GM19025 (cell line): ENCODE data around the gene HNRNPA1.
A peak's percentile ranks its signal among the peaks of the same experiment; 100 is the strongest.
"Not testable (repeated sequence)": the region's sequence is repeated elsewhere in the genome, so short reads cannot be mapped to it uniquely, and the experiment has no call there.

ENCODE experiments used
- ATAC-seq: cut with Tn5 transposase; IDR thresholded peaks from one replicate; pipeline ENCODE4 v1.9.1; 2021; ENCODE audit warnings: mild to moderate bottlenecking, low read depth, moderate library complexity; ENCODE audit not compliant: unreplicated experiment

HNRNPA1 gene

GRCh38 chr12:54280468-54281260 is at the start of gene HNRNPA1:
Gene HNRNPA1 (plus strand): TSS chr12:54280726. CDS start chr12:54280808, 82 bp downstream.
- peak; percentile 78 for ATAC-seq

DNA sequence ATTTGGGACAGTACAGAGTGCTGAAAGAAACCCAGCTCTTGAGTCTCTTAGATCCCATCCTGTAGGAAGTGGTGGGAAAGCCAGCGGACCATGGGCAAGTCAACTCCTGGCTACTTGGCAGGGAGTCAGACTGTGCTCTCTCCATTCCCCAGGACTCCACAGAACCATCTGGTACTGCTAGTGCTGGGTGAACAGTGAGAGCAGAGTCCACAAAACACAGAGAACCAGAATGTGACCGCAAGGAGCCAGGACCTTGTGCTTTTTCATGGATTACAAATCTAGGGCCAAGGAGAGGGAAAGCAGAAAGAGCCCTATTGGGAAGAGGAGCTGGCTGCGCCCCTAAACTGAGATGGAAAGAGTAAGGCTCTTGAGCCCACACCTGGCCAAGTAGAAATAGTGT is 49.3 kb upstream of the HNRNPA1 start:
- ATAC-seq, result not testable (repeated sequence)

- ATAC-seq, result no peak
Measured at GRCh38 chr12:54232790-54233189, 47.7 kb upstream of the HNRNPA1 start.

DNA sequence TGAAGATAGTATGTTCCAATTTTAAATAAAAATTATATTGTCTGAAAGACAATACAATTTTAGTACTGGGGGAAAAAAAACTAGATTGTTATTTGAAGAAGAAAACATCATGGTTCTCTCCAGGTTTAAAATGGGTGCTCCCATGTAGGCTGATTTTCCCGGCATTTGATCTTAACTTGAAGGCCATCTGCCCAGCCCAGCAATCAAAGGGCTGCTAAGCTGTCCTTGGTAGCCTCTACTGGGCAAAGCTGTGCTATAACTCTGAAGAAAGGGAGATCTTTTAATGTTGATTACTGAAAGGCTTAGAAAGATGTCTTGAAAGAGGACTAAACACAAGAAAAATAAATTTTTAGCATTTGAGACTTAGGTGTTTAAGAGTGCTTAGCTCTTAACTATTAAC is 42.0 kb upstream of the HNRNPA1 start:
- ATAC-seq, result no peak

GRCh38 chr12:54239620-54240019 is 40.9 kb upstream of the HNRNPA1 start:
- no peak for ATAC-seq

DNA sequence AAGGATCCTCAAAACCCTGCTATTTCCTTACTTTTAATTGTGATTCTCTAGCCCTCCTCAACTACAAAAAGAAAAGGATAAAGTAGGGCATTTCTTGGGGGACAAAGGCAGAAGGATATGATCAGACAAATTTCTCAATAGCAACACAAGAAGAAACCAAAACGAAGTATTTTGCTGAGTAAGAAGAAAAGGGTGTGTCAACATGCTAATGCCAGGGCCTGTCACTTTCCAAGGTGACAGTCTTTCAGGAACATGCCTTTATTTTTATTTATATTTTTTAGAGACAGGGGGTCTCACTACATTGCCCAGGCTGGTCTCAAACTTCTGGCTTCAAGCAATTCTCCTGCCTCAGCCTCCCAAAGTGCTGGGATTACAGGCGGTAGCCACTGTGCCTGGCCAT is 40.4 kb upstream of the HNRNPA1 start:
- ATAC-seq, result no peak

- ATAC-seq, result peak; percentile 72
Measured at GRCh38 chr12:54240971-54241588, 39.4 kb upstream of the HNRNPA1 start.

DNA sequence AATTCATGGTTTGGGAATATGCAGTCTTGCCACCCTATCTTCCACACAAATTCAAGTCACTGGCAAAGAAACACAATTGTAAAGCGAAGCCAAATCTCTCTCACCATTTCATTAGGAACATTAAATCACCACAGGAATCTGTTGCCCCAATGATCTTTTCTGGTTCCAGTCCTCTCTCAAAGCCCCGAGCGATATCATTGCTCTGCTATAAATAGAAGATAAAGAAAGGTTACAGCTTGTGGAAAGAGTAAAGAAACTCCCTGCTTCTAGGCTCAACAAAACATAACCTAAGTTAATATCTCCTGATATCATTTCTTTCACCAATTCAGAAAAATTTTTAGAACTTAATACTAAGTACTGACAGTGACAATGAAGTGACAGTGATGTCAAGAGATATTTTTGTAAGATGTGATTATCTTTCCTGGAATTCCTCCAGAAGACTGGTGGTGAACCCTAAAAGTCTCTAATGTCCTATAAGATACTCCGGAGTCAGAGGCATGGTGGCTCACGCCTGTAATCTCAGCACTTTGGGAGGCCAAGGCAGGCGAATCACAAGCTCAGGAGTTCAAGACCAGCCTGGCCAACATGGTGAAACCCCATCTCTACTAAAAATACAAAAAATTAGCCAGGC is 34.4 kb upstream of the HNRNPA1 start:
- no peak for ATAC-seq

GRCh38 chr12:54249489-54249888 is 31.0 kb upstream of the HNRNPA1 start:
- no peak for ATAC-seq

GRCh38 chr12:54251667-54252284 is 28.8 kb upstream of the HNRNPA1 start:
- no peak for ATAC-seq

- ATAC-seq, result no peak
Measured at GRCh38 chr12:54253240-54253639, 27.3 kb upstream of the HNRNPA1 start.

GRCh38 chr12:54257332-54257731 is 23.2 kb upstream of the HNRNPA1 start:
- no peak for ATAC-seq

GRCh38 chr12:54258201-54258681 is 22.3 kb upstream of the HNRNPA1 start:
- no peak for ATAC-seq

DNA sequence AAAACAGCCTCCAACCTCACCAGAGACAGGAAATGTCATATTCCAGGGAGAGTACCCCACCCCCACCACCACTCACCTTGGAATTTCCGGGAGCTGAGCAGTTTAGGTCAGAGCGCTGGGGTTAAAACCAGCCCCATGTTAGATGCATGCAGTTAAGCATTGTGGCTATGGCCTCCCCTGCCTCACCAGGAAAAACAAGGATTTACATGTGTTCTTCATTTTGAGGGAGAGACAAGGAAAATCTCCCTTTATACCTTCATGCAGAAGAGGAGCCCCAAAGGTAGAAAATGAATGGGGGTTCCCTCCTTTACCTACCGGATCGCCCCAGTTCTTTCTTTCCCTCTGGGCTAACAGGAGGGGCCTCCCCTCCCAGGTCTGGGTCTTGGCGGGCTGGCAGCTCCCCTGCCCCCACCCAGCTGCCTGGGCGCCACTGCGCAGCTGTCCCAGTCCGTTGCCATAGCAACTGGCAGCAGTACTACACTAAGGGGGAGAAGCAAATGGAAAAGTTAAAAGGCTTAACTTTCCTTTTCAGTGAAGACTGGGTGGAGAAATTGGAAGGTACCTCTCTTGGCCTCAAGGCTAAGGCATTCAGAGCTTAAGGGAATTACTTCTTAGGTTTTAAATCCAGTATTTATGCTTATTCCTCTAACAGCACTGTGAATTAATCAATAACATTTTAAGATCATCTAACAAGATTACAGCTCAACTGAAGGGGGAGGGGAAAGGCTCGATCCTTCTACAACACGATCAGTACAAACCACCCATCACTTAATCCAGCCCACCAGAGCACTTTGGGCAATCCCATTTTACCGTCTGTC is 21.1 kb upstream of the HNRNPA1 start:
- peak; percentile 84 for ATAC-seq

DNA sequence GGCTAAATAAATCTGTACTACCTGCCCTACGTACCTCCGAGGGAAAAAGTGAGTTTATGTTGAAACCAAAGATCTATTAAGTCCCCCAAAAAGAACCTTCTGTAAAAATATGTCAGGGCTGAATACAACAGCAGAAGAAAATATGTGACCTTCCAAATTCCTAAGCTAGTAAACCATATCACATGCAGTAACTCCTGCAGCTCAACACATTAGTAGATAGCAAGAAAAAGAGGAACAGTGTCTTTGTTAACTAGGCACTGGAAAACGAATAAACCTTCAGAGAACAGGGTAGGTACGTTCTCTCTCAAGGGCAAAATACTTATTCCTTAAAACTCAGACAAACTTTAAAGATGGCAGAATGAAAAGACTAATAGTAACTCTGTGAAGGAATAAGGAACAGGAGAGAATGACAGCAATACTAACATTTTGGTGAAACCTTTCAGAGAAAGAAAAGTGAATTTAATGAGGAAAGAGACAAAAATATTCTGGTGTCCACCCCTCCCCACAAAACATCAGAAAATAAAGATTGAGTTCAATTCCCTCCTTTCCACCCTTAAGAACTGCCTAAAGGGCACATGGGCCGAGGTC is 18.6 kb upstream of the HNRNPA1 start:
- ATAC-seq, result no peak

DNA sequence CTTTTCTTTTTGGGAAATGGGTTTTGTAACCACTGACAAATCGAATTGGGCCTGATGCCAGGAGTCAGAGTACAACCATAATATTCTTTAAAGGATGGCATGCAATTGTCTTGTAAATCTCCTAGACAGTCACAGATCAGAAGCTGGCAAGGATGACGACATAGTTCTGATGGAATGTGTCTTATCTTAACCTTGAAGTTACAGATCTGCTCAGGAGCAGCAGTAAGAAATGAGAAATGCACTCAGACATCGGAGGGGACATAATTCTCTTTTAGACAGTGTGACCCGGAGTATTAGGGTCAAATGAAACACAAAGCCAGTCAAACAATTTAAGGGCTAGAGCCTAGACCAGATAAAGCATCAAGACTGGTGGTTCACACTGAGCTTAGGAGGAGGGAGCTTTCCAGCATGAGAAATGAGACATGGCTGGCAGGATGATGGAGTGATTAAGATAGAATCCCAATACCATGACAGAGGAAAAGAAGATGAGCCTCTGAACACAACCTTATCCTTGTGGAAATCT is 18.1 kb upstream of the HNRNPA1 start:
- ATAC-seq, result no peak

DNA sequence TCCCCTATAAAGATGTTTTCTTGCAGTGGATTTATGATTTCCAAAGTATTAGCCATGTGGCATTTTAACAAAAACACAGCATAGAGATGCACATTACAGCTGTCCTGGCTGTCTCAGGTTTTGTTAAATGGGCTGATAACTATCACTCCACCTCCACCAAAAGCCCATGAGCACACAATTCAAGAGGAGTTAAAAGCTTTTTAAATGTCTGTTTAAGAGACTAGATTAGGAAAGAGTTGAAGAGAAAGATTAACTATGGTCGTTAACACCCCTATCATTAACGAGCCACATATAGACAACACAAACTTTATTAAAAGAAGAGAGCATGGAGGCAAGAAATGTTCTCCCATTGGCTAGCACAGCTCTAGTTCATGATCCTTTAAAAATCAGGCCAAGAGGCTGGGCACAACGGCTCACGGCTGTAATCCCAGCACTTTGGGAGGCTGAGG is 15.1 kb upstream of the HNRNPA1 start:
- ATAC-seq, result no peak

DNA sequence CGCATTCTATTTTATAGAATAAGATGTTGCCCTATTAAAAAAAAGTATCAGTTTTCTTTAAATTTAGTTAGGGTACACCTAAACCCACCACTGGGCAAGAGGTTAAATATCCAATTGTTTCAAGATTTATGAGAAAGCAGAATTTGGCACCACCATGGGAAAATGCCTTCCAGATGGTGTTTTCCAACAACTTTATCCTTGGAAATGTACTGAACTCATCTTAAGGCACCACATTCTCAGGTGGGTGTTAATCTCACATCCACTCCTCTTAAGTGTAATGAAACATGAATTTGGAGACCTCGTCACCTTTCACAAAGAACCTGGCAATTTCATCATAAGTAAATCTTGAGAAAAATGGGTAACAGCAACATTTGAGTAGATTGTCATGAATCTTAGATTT is 13.7 kb upstream of the HNRNPA1 start:
- no peak for ATAC-seq

DNA sequence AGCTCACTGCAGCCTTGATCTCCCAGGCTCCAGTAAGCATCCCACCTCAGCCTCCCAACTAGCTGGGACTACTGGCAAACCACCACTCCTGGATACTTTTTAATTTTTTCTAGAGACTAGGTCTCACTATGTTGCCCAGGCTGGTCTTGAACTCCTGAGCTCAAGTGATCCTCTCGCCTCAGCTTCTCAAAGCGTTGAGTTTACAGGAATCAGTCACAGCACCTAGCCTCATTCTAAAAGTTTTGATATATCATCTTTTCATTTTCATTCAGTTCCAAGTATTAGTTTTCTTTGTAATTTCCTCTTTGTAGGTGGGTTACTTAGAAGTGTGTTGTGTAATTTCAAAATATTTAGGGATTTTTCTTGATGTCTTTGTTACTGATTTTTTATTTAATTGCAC is 10.2 kb upstream of the HNRNPA1 start:
- ATAC-seq, result no peak

DNA sequence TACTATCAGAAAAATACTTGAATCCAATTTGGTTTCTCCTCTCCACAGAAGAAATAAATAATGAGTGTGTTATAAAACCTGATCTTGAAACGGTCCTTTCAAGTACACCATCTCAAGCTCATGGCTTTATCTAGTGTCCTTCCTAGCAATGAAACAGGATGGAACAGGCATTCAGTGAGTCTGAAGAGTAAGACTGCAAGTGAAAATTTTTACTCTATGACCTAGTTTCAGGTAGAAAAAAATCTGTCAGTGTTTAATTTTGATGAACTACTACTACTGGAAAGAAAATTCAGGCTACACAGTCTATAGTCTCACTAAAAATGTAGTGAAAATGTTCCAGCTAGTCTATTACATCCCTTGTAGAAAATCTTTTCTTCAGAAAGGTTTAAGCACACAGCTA is 8.3 kb upstream of the HNRNPA1 start:
- no peak for ATAC-seq
